Fibroblast of skin of scalp (primary cell): ENCODE measurements around the gene IWS1.
"Not testable (repeated sequence)": the region's sequence is repeated elsewhere in the genome, so short reads cannot be mapped to it uniquely, and the experiment has no call there.

ENCODE experiments used
- DNase-seq: peaks from one replicate; pipeline ENCODE4 v3.0.0-alpha.2; 2013

IWS1 gene

DNA sequence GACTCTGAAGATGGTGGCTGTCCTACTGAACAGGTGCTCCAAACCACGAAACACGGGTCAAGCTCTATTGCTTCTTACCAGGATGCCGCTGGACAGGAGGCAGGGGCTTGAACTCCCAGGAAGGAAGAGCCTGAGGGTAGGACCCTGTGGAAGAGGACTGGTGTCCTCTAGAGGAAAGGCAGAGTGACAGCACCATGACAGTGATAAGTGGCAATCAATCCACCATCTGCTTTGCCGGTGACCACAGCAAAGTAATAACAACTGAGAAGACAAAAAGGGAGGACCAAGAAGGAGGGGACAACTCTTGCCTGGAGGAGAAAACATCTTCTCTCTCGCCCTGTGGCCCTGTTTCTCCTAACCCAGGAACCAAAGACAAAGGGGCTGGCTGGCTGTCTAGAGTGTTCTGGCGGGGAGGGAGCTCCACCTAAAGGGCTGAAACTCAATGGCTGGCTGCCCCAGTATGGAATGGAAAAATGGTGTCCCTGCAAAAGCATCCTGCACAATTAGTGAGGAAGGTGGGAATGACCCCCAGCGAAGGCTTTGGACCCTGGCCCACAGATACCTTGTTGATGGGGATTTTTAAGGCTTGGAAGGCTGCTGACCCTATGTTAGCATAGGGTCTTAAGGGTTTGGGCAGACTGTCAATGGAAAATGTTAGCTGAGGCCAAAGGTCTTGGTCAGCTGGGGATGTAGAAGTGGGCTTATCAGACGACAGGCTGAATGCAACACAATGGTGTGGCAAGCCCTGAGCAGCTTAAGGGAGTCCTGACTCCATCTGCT lies 72.7 kb downstream of the IWS1 start:
- DNase-seq, result peak; percentile 27

GRCh38 chr2:127453013-127453391 lies 73.3 kb downstream of the IWS1 start:
- DNase-seq, result no peak

DNA sequence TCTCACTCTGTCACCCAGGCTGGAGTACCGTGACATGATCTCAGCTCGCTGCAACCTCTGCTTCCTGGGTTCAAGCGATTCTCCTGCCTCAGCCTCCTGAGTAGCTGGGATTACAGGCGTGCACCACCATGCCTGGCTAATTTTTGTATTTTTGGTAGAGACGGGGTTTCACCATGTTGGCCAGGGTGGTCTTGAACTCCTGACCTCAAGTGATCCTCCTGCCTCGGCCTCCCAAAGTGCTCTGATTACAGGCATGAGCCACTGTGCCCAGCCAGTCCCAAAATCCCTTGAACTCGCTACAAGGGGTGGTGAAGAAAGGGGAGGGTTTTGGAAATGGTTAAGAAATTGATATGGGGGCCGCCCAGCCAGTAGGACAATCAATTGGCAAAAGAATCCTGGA lies 73.9 kb downstream of the IWS1 start:
- not testable (repeated sequence) for DNase-seq

- peak; percentile 36 for DNase-seq
Measured at GRCh38 chr2:127451981-127452380, 74.3 kb downstream of the IWS1 start.

- no peak for DNase-seq
Measured at GRCh38 chr2:127449898-127450297, 76.4 kb downstream of the IWS1 start.

DNA sequence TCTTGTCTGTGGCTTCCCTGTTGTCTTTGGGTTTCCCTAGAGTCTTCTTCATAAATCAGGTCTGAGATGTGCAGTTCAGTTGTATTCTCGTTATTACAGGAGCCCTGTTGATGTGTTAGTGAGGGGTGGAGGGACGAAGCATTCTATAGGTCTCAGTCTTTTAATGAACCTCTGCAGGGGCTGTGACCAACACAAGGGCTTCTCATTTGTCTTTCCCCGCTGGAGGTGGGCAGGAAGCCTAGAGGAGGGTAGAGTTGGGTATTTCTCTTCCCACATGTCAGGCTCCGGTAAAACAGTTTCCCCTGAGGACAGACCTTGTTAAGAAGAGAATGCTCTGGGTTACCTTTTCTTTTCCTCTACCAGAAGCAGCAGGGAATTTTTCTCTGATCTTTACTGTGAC lies 76.9 kb downstream of the IWS1 start:
- no peak for DNase-seq

- peak; percentile 63 for DNase-seq
Measured at GRCh38 chr2:127448526-127448925, 77.8 kb downstream of the IWS1 start.

DNA sequence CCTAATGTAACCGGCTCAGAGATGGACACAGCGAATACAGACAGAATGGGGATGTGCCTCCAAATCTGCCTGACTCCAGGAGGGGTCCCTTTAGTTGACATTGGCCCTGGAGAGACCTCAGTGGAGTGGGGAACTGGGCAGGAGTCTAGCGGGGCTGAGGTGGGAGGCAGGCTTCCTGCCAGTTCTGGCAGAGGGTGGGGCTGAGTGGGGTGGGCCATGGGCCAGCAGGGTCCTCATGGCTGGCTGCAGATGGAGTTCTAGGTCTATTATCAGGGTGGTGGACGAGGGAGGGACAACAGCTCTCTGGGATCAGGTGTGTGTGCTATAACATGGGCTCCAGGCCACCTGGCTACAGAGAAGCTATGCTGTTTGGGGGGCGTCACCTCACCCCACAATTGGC lies 86.9 kb downstream of the IWS1 start:
- DNase-seq, result no peak

DNA sequence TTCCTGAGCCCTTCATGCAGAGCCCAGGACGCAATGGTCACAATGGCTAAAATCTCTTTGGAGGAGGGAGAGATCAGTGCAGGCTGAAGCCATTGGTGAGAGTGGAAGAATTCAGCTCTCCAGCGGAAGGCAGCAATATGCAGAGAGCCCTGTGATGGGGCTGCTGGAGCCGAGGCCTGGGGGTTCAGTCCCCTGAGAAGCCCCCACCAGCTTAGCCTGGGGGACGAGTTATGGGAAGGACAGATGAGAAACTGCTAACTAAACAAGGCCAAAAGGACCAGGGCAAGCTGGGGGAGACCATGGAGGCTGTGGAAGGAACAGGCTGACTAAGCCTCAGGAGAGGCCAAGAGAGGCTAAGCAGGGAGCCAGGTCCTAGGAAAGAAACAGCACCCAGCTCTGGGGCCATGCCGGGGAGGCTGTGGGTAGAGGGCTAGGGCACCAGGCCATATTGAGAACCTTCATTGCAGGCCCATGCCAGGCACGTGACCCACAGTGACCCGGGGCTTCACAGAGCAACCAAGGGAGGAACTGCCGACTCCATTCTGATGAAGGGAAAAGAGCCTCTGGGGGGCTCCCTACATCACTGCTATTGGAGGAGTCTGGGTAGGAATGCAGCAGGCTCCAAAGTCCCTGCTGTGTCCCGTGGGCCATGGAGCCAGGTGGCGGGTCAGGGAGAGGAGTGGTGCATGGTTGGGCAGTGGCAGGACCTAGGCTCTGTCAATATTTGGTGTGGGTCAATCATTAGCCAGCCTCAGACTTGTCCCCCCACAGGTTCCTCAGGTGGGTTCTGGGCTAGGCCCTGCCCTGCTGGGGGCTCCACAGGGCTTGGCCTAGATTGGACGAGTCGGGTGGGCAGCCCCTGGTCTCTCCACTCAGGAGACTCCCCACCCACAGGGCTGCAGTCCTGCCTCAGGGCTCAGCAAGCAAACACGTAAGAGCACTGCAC lies 88.2 kb downstream of the IWS1 start:
- no peak for DNase-seq

DNA sequence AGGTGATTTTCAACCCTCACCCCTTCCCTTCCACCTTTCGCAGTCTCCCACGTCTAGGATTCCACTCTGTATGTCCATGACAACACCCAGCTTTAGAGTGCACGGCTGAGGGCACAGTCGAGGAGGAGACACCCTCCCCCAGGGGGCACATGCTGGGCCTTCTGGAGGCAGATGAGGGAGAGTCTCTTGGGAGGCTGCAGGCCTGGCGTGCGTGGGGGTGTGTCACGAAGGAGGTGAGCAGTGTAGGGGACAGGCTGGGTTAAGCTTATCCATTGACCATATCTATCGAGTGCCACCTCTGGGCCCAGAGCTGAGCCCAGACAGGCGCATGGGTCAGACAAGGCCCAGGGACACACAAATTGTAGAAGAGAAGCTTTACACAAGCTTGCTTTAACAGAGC lies 89.2 kb downstream of the IWS1 start:
- no peak for DNase-seq

- no peak for DNase-seq
Measured at GRCh38 chr2:127434515-127434914, 91.8 kb downstream of the IWS1 start.

GRCh38 chr2:127431408-127432023 lies 94.8 kb downstream of the IWS1 start:
- no peak for DNase-seq
